H9 (cell line): ENCODE results near the gene ABCC4. TPM values are rescaled to one million over a fixed set of nuclear protein-coding genes. Genes with fewer than 3 reads are reported as not detected.

Source experiments
- DNase-seq: peaks from one replicate; pipeline ENCODE4 v3.0.0-alpha.2; 2017
- H2AFZ ChIP-seq: one replicate; pipeline ENCODE4 v1.6.1; 2013; ENCODE audit warnings: mild to moderate bottlenecking, low read length, control low read depth, moderate library complexity
- H2AK5ac ChIP-seq: 2 replicates; pipeline ENCODE4 v1.6.1; 2013; ENCODE audit warnings: low read length, control low read depth, mixed read lengths; ENCODE audit not compliant: insufficient read length
- H2BK120ac ChIP-seq: one replicate; pipeline ENCODE4 v1.6.1; 2013; ENCODE audit warnings: low read depth, mild to moderate bottlenecking, low read length, control low read depth, inconsistent platforms; ENCODE audit not compliant: poor library complexity, severe bottlenecking
- H2BK12ac ChIP-seq: 2 replicates; pipeline ENCODE4 v1.6.1; 2013; ENCODE audit warnings: low read length, control low read depth, mixed read lengths, low read depth; ENCODE audit not compliant: insufficient read length
- H2BK15ac ChIP-seq: 2 replicates; pipeline ENCODE4 v1.6.1; 2013; ENCODE audit warnings: low read depth, low read length, control low read depth
- H2BK20ac ChIP-seq: one replicate; pipeline ENCODE4 v1.6.1; 2013; ENCODE audit warnings: low read depth, mild to moderate bottlenecking, low read length, control low read depth, inconsistent platforms; ENCODE audit not compliant: poor library complexity, severe bottlenecking
- H2BK5ac ChIP-seq: 2 replicates; pipeline ENCODE4 v1.6.1; 2013; ENCODE audit warnings: low read length, control low read depth, mixed read lengths; ENCODE audit not compliant: insufficient read length
- H3K14ac ChIP-seq: 2 replicates; pipeline ENCODE4 v1.6.1; 2013; ENCODE audit warnings: low read length, control low read depth; ENCODE audit not compliant: insufficient read depth
- H3K18ac ChIP-seq: 2 replicates; pipeline ENCODE4 v1.6.1; 2013; ENCODE audit warnings: low read depth, mild to moderate bottlenecking, mixed read lengths, low read length, control low read depth; ENCODE audit not compliant: insufficient read length
- H3K23ac ChIP-seq: 2 replicates; pipeline ENCODE4 v1.6.1; 2013; ENCODE audit warnings: low read length, control low read depth, mixed read lengths, low read depth; ENCODE audit not compliant: insufficient read length
- H3K23me2 ChIP-seq: 2 replicates; pipeline ENCODE4 v1.6.1; 2013; ENCODE audit warnings: low read depth, mild to moderate bottlenecking, mixed read lengths, low read length, control low read depth; ENCODE audit not compliant: insufficient read length, poor library complexity, severe bottlenecking
- H3K27ac ChIP-seq: 2 replicates; pipeline ENCODE4 v1.5.1; 2013; ENCODE audit warnings: low read length, control low read depth, mixed read lengths, low read depth; ENCODE audit not compliant: insufficient read length
- H3K27me3 ChIP-seq: 2 replicates; pipeline ENCODE4 v1.6.1; 2013; ENCODE audit warnings: low read length, control low read depth, inconsistent platforms; ENCODE audit not compliant: insufficient read depth
- H3K4ac ChIP-seq: 2 replicates; pipeline ENCODE4 v1.6.1; 2013; ENCODE audit warnings: low read depth, mild to moderate bottlenecking, control low read depth, inconsistent platforms, low read length, moderate library complexity
- H3K4me1 ChIP-seq: 2 replicates; pipeline ENCODE4 v1.6.1; 2013; ENCODE audit warnings: low read length, control low read depth, inconsistent platforms; ENCODE audit not compliant: insufficient read depth
- H3K4me2 ChIP-seq: 2 replicates; pipeline ENCODE4 v1.6.1; 2013; ENCODE audit warnings: low read length, control low read depth, mixed read lengths; ENCODE audit not compliant: insufficient read length, insufficient read depth
- H3K56ac ChIP-seq: 2 replicates; pipeline ENCODE4 v1.6.1; 2013; ENCODE audit warnings: low read depth, mild to moderate bottlenecking, mixed read lengths, low read length, control low read depth; ENCODE audit not compliant: insufficient read length
- H3K79me1 ChIP-seq: 2 replicates; pipeline ENCODE4 v1.6.1; 2013; ENCODE audit warnings: low read depth, mild to moderate bottlenecking, moderate library complexity, low read length, control low read depth, inconsistent platforms; ENCODE audit not compliant: insufficient read depth, poor library complexity, severe bottlenecking
- H3K79me2 ChIP-seq: 2 replicates; pipeline ENCODE4 v1.6.1; 2013; ENCODE audit warnings: low read length, control low read depth, inconsistent platforms; ENCODE audit not compliant: insufficient read depth
- H3K9ac ChIP-seq: 2 replicates; pipeline ENCODE4 v1.6.1; 2013; ENCODE audit warnings: low read length, control low read depth, mixed read lengths; ENCODE audit not compliant: insufficient read length; ENCODE audit errors: extremely low read depth
- H3K9me3 ChIP-seq: one replicate; pipeline ENCODE4 v1.6.1; 2013; ENCODE audit warnings: low read depth, low read length, inconsistent platforms; ENCODE audit not compliant: control insufficient read depth
- H3T11ph ChIP-seq: one replicate; pipeline ENCODE4 v1.6.1; 2013; ENCODE audit warnings: mild to moderate bottlenecking, low read length, control low read depth, inconsistent platforms
- H4K20me1 ChIP-seq: one replicate; pipeline ENCODE4 v1.6.1; 2013; ENCODE audit not compliant: control insufficient read depth, insufficient read length, insufficient read depth
- H4K5ac ChIP-seq: 2 replicates; pipeline ENCODE4 v1.6.1; 2013; ENCODE audit warnings: low read depth, mild to moderate bottlenecking, mixed read lengths, low read length, control low read depth; ENCODE audit not compliant: insufficient read length
- H4K8ac ChIP-seq: replicated peaks from 2 replicates; pipeline ENCODE4 v1.6.1; 2013; ENCODE audit warnings: low read length, control low read depth, mixed read lengths, low read depth; ENCODE audit not compliant: insufficient read length
- H4K91ac ChIP-seq: 2 replicates; pipeline ENCODE4 v1.6.1; 2013; ENCODE audit warnings: low read depth, mild to moderate bottlenecking, moderate library complexity, mixed read lengths, low read length, control low read depth; ENCODE audit not compliant: insufficient read length
- H3K27ac Mint-ChIP-seq, 3 experiments: 2 replicates in 2 of 3; 3 replicates in 1 of 3; pipeline ENCODE4 v1.8.0; 2020 to 2021; ENCODE audit warnings: mixed read lengths in 3 of 3, mild to moderate bottlenecking in 1 of 3, moderate library complexity in 1 of 3
- H3K27me3 Mint-ChIP-seq: 2 replicates; pipeline ENCODE4 v1.8.0; 2021; ENCODE audit warnings: low read depth, mild to moderate bottlenecking, moderate library complexity, mixed read lengths
- H3K36me3 Mint-ChIP-seq, 3 experiments: 2 replicates in 2 of 3; 3 replicates in 1 of 3; pipeline ENCODE4 v1.8.0; 2020 to 2021; ENCODE audit warnings: low read depth in 3 of 3, mixed read lengths in 3 of 3; ENCODE audit not compliant: insufficient read depth in 1 of 3
- H3K4me1 Mint-ChIP-seq, 2 experiments: 2 replicates each; pipeline ENCODE4 v1.8.0; 2020; ENCODE audit warnings: mixed read lengths in 2 of 2
- H3K4me3 Mint-ChIP-seq, 2 experiments: 2 replicates in 1 of 2; 3 replicates in 1 of 2; pipeline ENCODE4 v1.8.0; 2020 to 2021; ENCODE audit warnings: mild to moderate bottlenecking in 2 of 2, mixed read lengths in 2 of 2, moderate library complexity in 1 of 2
- H3K9me3 Mint-ChIP-seq, 2 experiments: 2 replicates in 1 of 2; 3 replicates in 1 of 2; pipeline ENCODE4 v1.8.0; 2020; ENCODE audit warnings: mild to moderate bottlenecking in 2 of 2, mixed read lengths in 2 of 2, moderate library complexity in 1 of 2
- CTCF ChIP-seq: fragments of 200-600 bp; sonication (generic); conservative IDR thresholded peaks from 3 replicates; pipeline ENCODE4 v1.8.0; 2021; ENCODE audit warnings: antibody characterized with exemption, mild to moderate bottlenecking
- WGBS: extraction: QIAGEN DNeasy Blood & Tissue Kit; methylation state at CpG from one replicate; pipeline ENCODE4 v1.1.7; 2013; ENCODE audit warnings: missing lambda C conversion rate, low lambda C conversion rate, mixed read lengths; ENCODE audit not compliant: insufficient read length; ENCODE audit errors: extremely low coverage; 5-methylcytosine and 5-hydroxymethylcytosine counted together
- total RNA-seq: library from RNA; stranded (reverse); gene quantifications from 2 replicates; pipeline ENCODE4 v1.2.1, GENCODE V29; 2021

The ABCC4 gene
- total RNA-seq, 1 experiment from 2014 or later: 5.9 TPM

- Histone ChIP-seq H3K79me1 (no peaks in the 10 kb centered on the region), H3K4ac (no peak overlapping the region), H2BK120ac (no peak overlapping the region), H3K18ac (no peak overlapping the region), H3T11ph (no peak overlapping the region), H3K9ac (no peak overlapping the region), H3K56ac (no peak overlapping the region), H2BK5ac (no peak overlapping the region), H3K23me2 (no peaks in the 10 kb centered on the region), H2BK12ac (no peak overlapping the region), H3K27ac (no peak overlapping the region), H3K27me3 (no peaks in the 10 kb centered on the region), H2BK15ac (no peak overlapping the region), H2AK5ac (no peak overlapping the region), H3K9me3 (no peaks in the 10 kb centered on the region), H4K20me1 (no peaks in the 10 kb centered on the region), H3K79me2 (no peaks in the 10 kb centered on the region), H2AFZ (no peak overlapping the region), H4K91ac (no peak overlapping the region), H3K14ac (no peak overlapping the region), H3K4me2 (no peak overlapping the region), H4K5ac (no peak overlapping the region), H3K23ac (no peak overlapping the region), H2BK20ac (no peak overlapping the region), H4K8ac (no peak overlapping the region), H3K4me1 (no peaks in the 10 kb centered on the region)
- no peak for DNase-seq
- WGBS: no CpG with 5 or more reads among the region's 9 CpGs
- no peaks in the 10 kb centered on the region for H3K9me3 Mint-ChIP-seq
- no peak for TF ChIP-seq CTCF
- H3K4me1 Mint-ChIP-seq: peaks cover 9 to 10% of the 10 kb centered on the region in 2 experiments; a peak in 3 of 4 replicates
- H3K36me3 Mint-ChIP-seq: no peaks in the 10 kb centered on the region
- H3K27me3 Mint-ChIP-seq: no peaks in the 10 kb centered on the region
- H3K4me3 Mint-ChIP-seq: no peak overlapping the region
- H3K27ac Mint-ChIP-seq: no peak overlapping the region
Measured at GRCh38 chr13:95231393-95231792, 69.9 kb downstream of the ABCC4 start.
